ENCODE measurements around the gene CCDC28B. TPM values are rescaled to one million over a fixed set of nuclear protein-coding genes. Genes with fewer than 3 reads are reported as not detected.

The CCDC28B gene
- polyA plus RNA-seq, 1 of the 3 experiments (the other 2 are of a cell fraction): 26.3 TPM

DNA sequence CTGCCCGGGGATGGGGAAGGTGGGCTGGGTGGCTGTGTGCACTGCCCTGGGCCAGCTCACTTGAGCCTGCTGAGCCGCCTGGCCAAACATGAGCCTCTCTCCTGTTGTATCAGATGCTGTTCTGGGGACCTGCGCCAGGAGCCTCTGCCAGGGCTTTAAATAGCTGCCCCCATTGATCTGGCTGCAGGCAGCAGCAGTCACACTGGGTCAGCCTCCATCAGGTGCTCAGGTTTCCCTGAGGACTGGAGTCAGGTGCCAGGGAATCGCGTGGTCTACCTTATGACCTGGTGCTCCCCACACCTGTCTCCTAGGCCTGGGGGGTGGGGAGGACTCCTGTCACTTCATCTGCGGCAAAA is 700 bp upstream of the CCDC28B start:
- H3K9me2 ChIP-seq: no peaks in the 10 kb centered on the region
- H3K9me3 ChIP-seq: no peaks in the 10 kb centered on the region
- H3K27me3 ChIP-seq (ENCODE audit: insufficient read depth): no peaks in the 10 kb centered on the region
- peak overlapping the region; percentile 75 for H3K4me2 ChIP-seq
- 57% methylated on average over 5 of the region's 6 CpGs for WGBS (ENCODE audit: low lambda C conversion rate)
- H3K4me1 ChIP-seq (ENCODE audit: control insufficient read depth in 1 of 2, insufficient read depth in 2 of 2, low read depth in 1 of 2, low read length in 1 of 2): peaks cover 22 to 31% of the 10 kb centered on the region in 2 experiments; a peak in 3 of 4 replicates
- H4K20me1 ChIP-seq (ENCODE audit: insufficient read depth): no peaks in the 10 kb centered on the region
- ChIA-PET POLR2A (interaction anchor here (0.6 to 2.2 kb wide), 6 partner anchors 10 to 471 kb away, joined by 3 to 15 read pairs (median 4); partner anchors contain the start of genes DCDC2B, KPNA6, MARCKSL1 and TXLNA), CTCF (interaction anchor here (1.3 to 2.1 kb wide), 3 partner anchors 13 to 48 kb away, joined by 3 to 13 read pairs (median 6); partner anchors contain the start of gene FAM167B)
- no peak overlapping the region for H2AFZ ChIP-seq (ENCODE audit: low read depth)
- H3K79me2 ChIP-seq (ENCODE audit: insufficient read depth): no peaks in the 10 kb centered on the region
- H3F3A ChIP-seq (replicated peaks; ENCODE audit: insufficient read depth): peaks cover 18% of the 10 kb centered on the region
- DNase-seq: peak; percentile 42
- H3K27ac ChIP-seq (ENCODE audit: low read depth in 2 of 2, low read length in 1 of 2): peak overlapping the region; percentile 77 to 91
- peak overlapping the region; percentile 70; the same call in 1 of the 2 replicates for H3K9ac ChIP-seq
- peaks cover 16 to 39% of the 10 kb centered on the region in 2 experiments for H3K36me3 ChIP-seq (replicated peaks in 1 of 2; ENCODE audit: control insufficient read depth in 1 of 2, insufficient read depth in 2 of 2, low read length in 1 of 2)
- no peak for TF ChIP-seq NRF1 (IDR thresholded peaks at IDR 0.05; ENCODE audit: low read depth, low read length)
- no peak for TF ChIP-seq SMC3 (IDR thresholded peaks at IDR 0.05; ENCODE audit: low read depth, low read length)
- TF ChIP-seq JUND (IDR thresholded peaks at IDR 0.05): no peak
- no peak for TF ChIP-seq SIN3A (IDR thresholded peaks at IDR 0.05; ENCODE audit: borderline replicate concordance, low read depth, low read length)
- no peak for TF ChIP-seq MEF2A (IDR thresholded peaks at IDR 0.05; ENCODE audit: borderline replicate concordance, low read depth)
- TF ChIP-seq RAD21 (IDR thresholded peaks at IDR 0.05; ENCODE audit: low read length): no peak
- TF ChIP-seq YY1 (IDR thresholded peaks at IDR 0.05; ENCODE audit: low read depth): no peak
- TF ChIP-seq, protein P1, sequence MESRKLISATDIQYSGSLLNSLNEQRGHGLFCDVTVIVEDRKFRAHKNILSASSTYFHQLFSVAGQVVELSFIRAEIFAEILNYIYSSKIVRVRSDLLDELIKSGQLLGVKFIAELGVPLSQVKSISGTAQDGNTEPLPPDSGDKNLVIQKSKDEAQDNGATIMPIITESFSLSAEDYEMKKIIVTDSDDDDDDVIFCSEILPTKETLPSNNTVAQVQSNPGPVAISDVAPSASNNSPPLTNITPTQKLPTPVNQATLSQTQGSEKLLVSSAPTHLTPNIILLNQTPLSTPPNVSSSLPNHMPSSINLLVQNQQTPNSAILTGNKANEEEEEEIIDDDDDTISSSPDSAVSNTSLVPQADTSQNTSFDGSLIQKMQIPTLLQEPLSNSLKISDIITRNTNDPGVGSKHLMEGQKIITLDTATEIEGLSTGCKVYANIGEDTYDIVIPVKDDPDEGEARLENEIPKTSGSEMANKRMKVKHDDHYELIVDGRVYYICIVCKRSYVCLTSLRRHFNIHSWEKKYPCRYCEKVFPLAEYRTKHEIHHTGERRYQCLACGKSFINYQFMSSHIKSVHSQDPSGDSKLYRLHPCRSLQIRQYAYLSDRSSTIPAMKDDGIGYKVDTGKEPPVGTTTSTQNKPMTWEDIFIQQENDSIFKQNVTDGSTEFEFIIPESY (IDR thresholded peaks at IDR 0.05; ENCODE audit: borderline replicate concordance, low read depth): no peak
- no peak for TF ChIP-seq EP300 (IDR thresholded peaks at IDR 0.05; ENCODE audit: borderline replicate concordance in 1 of 2, low read depth in 1 of 2, low read length in 1 of 2)
- no peak for TF ChIP-seq MXI1 (IDR thresholded peaks at IDR 0.05; ENCODE audit: low read depth, low read length)
- no peak for TF ChIP-seq FOSL2 (IDR thresholded peaks at IDR 0.05; ENCODE audit: borderline replicate concordance, low read depth)
- no peak for TF ChIP-seq POLR2AphosphoS5 (IDR thresholded peaks at IDR 0.05; ENCODE audit: low read depth, low read length)
- no peak for TF ChIP-seq TEAD4 (IDR thresholded peaks at IDR 0.05; ENCODE audit: borderline replicate concordance, insufficient read depth)
- TF ChIP-seq, protein P2, sequence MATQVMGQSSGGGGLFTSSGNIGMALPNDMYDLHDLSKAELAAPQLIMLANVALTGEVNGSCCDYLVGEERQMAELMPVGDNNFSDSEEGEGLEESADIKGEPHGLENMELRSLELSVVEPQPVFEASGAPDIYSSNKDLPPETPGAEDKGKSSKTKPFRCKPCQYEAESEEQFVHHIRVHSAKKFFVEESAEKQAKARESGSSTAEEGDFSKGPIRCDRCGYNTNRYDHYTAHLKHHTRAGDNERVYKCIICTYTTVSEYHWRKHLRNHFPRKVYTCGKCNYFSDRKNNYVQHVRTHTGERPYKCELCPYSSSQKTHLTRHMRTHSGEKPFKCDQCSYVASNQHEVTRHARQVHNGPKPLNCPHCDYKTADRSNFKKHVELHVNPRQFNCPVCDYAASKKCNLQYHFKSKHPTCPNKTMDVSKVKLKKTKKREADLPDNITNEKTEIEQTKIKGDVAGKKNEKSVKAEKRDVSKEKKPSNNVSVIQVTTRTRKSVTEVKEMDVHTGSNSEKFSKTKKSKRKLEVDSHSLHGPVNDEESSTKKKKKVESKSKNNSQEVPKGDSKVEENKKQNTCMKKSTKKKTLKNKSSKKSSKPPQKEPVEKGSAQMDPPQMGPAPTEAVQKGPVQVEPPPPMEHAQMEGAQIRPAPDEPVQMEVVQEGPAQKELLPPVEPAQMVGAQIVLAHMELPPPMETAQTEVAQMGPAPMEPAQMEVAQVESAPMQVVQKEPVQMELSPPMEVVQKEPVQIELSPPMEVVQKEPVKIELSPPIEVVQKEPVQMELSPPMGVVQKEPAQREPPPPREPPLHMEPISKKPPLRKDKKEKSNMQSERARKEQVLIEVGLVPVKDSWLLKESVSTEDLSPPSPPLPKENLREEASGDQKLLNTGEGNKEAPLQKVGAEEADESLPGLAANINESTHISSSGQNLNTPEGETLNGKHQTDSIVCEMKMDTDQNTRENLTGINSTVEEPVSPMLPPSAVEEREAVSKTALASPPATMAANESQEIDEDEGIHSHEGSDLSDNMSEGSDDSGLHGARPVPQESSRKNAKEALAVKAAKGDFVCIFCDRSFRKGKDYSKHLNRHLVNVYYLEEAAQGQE (IDR thresholded peaks at IDR 0.05; ENCODE audit: low read depth, low read length): no peak
- no peak for TF ChIP-seq FOXJ3 (CRISPR knock-in tag; IDR thresholded peaks at IDR 0.05)
- no peak for TF ChIP-seq RFX5 (IDR thresholded peaks at IDR 0.05; ENCODE audit: low read length)
- TF ChIP-seq FOXM1 (IDR thresholded peaks at IDR 0.05; ENCODE audit: low read depth): no peak
- no peak for TF ChIP-seq GABPA (IDR thresholded peaks at IDR 0.05; ENCODE audit: low read depth)
- no peak for TF ChIP-seq TCF12 (IDR thresholded peaks at IDR 0.05)
- peak overlapping the region; percentile 69 to 75 for H3K4me3 ChIP-seq (ENCODE audit: low read depth in 2 of 2, low read length in 1 of 2)

Measured in SK-N-SH (cell line).